GM12874 (cell line): Measurements from ENCODE around the gene ZMYND12.

Experiments used
- CTCF ChIP-seq: IDR thresholded peaks from 2 replicates; pipeline ENCODE4 v1.5.1; 2011; ENCODE audit warnings: low read depth, mild to moderate bottlenecking, control low read depth, low read length, moderate library complexity; ENCODE audit not compliant: insufficient read depth

Gene ZMYND12

GRCh38 chr1:42477775-42478174 lies 22.0 kb upstream of the ZMYND12 start:
- no peak for TF ChIP-seq CTCF

- TF ChIP-seq CTCF, result no peak
Measured at GRCh38 chr1:42476605-42477004, 20.8 kb upstream of the ZMYND12 start.

DNA sequence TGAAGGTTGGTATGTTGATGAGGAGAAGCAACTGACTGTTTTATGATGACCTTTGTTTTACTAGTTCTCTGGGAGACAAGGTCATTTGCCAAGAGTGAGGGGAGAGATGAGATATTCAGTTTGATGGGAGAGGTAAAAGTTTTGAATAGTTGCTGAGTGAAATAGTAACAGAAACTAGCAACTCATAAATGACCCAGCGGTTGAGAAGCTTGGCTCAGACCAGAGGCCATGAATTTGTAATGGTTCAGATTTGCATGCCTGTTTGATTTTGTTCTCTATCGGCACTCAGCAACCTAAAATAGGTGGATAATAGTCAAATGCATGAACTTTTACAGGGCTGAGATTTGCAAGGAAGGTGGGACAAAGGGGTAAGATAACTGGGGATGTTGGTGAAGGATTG lies 13.9 kb upstream of the ZMYND12 start:
- TF ChIP-seq CTCF, result no peak

GRCh38 chr1:42466030-42466429 lies 10.2 kb upstream of the ZMYND12 start:
- TF ChIP-seq CTCF, result no peak

- TF ChIP-seq CTCF, result no peak
Measured at GRCh38 chr1:42463921-42464320, 8.1 kb upstream of the ZMYND12 start.

DNA sequence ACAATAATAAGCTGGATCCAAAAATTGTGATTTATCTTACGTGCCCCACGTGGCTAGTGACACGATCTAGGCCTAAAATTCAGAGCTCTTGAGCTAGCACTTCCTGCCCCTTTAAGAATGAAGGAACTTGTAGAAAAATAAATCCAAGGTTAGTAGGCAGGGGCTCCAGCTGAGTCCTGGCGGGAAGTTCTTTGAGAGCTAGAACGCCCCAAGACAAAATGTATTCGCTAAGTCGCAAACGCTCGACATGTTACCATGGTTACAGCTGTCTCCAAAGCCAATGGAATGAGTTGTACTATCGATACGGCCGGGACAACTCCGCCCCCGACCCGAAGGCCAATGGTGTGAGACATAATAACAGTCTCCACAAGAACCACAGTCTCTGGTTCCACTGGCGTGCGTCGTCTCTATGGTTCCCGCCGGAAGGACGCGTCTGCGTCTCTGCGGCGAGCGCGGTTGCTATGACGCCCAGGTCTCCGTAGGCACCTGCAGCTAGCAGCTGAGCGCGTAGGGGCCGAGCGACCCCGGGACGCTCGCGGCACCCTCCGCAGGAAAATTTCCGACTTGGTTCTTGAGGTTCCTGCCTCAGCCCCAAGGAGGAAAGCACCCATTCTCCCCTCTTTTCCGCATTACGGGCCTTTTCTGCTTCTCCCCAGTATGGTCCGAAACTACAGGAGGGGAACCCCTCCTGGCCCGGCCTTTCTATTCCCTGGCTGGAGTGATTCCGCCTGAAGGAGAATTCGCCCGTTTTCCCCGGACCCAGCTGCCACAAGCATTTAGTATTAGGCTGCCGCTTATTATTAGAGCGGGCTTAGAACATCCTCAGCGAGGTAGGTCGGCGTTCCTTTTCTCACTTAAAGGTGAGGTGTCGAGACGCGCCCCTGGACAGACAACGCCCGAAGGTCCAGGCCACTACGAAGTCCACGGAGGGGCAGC lies 7.3 kb upstream of the ZMYND12 start, which contains the start of gene CCDC30:
TSS of gene CCDC30 (plus strand) at position 459 of the 936 bp plus-strand sequence. CDS start 17,266 bp downstream, outside the sequence.
- no peak for TF ChIP-seq CTCF

GRCh38 chr1:42461196-42461595 lies 5.4 kb upstream of the ZMYND12 start:
- no peak for TF ChIP-seq CTCF
